OCI-LY1 (cell line): ENCODE measurements around the gene HDLBP.

Experiments
- CTCF ChIP-seq: fragments of 200-600 bp; sonication (generic), shearing (Covaris generic); IDR thresholded peaks from 2 replicates; pipeline ENCODE4 v1.5.1; 2017; ENCODE audit warnings: mild to moderate bottlenecking, antibody characterized with exemption, low read length, moderate library complexity, mixed read lengths
- EZH2 ChIP-seq: fragments of 200-600 bp; sonication (generic), shearing (Covaris generic); IDR thresholded peaks from 2 replicates; pipeline ENCODE4 v1.8.0; 2017; ENCODE audit warnings: borderline replicate concordance, mixed run types, mild to moderate bottlenecking, antibody characterized with exemption, low read length, moderate library complexity, mixed read lengths

DNA sequence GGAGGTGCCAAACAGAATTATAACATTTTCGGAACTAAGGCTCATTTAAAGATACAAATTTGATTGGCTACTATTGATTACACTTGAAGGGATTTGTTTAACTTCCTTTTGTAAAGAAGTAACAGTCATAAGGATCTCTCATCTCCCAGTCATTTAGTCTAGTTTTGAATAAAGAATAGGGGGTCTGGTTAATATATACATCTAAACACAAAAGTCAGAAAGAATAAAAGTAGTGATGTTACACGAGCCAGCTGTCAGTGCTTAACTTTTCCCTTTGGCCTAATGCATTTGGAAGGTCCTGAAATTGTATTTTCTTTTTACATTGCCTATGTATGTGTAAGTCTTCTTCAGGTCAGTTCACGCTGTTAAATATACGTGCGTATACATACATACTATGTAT, 8.3 kb upstream of the HDLBP start:
- TF ChIP-seq EZH2 (no peak), CTCF (no peak)
